ENCODE measurements around the gene EFCAB6.

Gene EFCAB6

GRCh38 chr22:43535336-43535735 lies 276.8 kb downstream of the EFCAB6 start:
- no peak overlapping the region for H3K27ac ChIP-seq
- TF ChIP-seq CTCF (IDR thresholded peaks at IDR 0.05) = no peak
- no peak for TF ChIP-seq ZFX (IDR thresholded peaks at IDR 0.05; ENCODE audit: borderline replicate concordance)

- no peak overlapping the region for H3K27ac ChIP-seq
- TF ChIP-seq CTCF (IDR thresholded peaks at IDR 0.05) (no peak), ZFX (IDR thresholded peaks at IDR 0.05; ENCODE audit: borderline replicate concordance) (no peak)
Observed at GRCh38 chr22:43534916-43535315, 277.2 kb downstream of the EFCAB6 start.

- H3K27ac ChIP-seq = no peak overlapping the region
- TF ChIP-seq ZFX (IDR thresholded peaks at IDR 0.05; ENCODE audit: borderline replicate concordance) (no peak), CTCF (IDR thresholded peaks at IDR 0.05) (no peak)
Observed at GRCh38 chr22:43533656-43534428, 278.3 kb downstream of the EFCAB6 start.

- TF ChIP-seq ZFX (IDR thresholded peaks at IDR 0.05; ENCODE audit: borderline replicate concordance) (no peak), CTCF (IDR thresholded peaks at IDR 0.05) (no peak)
- H3K27ac ChIP-seq = no peak overlapping the region
Observed at GRCh38 chr22:43533156-43533530, 279.0 kb downstream of the EFCAB6 start.

GRCh38 chr22:43532301-43533155 lies 279.6 kb downstream of the EFCAB6 start:
- TF ChIP-seq CTCF (IDR thresholded peaks at IDR 0.05) = no peak
- no peak for TF ChIP-seq ZFX (IDR thresholded peaks at IDR 0.05; ENCODE audit: borderline replicate concordance)

GRCh38 chr22:43531651-43532050 lies 280.5 kb downstream of the EFCAB6 start:
- TF ChIP-seq CTCF (IDR thresholded peaks at IDR 0.05) = no peak
- no peak for TF ChIP-seq ZFX (IDR thresholded peaks at IDR 0.05; ENCODE audit: borderline replicate concordance)
- H3K27ac ChIP-seq = no peak overlapping the region

More at GRCh38 chr22:43532301-43533155, 279.6 kb downstream of the EFCAB6 start:
- H3K27ac ChIP-seq = no peak overlapping the region
